HG03575 (cell line): ENCODE results near the gene HK2.
A peak's percentile ranks its signal among the peaks of the same experiment; 100 is the strongest.
"Not testable (repeated sequence)": the region's sequence is repeated elsewhere in the genome, so short reads cannot be mapped to it uniquely, and the experiment has no call there.

ENCODE experiments used
- ATAC-seq: cut with Tn5 transposase; IDR thresholded peaks from one replicate; pipeline ENCODE4 v1.9.1; 2021; ENCODE audit not compliant: unreplicated experiment, insufficient number of reproducible peaks, low FRiP score; ENCODE audit errors: extremely low read depth

The HK2 gene

GRCh38 chr2:74834234-74834791 is 386 bp downstream of the HK2 start:
- ATAC-seq = not testable (repeated sequence)

GRCh38 chr2:74834792-74835755 is 1.1 kb downstream of the HK2 start:
- ATAC-seq = no peak

- ATAC-seq = no peak
Observed at GRCh38 chr2:74835831-74836674, 2.1 kb downstream of the HK2 start.

GRCh38 chr2:74836675-74837401 is 2.9 kb downstream of the HK2 start:
- no peak for ATAC-seq

GRCh38 chr2:74841641-74842040 is 7.7 kb downstream of the HK2 start:
- no peak for ATAC-seq

- ATAC-seq = no peak
Observed at GRCh38 chr2:74843433-74843832, 9.5 kb downstream of the HK2 start.

- ATAC-seq = peak; percentile 88
Observed at GRCh38 chr2:74843899-74844298, 10.0 kb downstream of the HK2 start.

GRCh38 chr2:74844752-74845151 is 10.8 kb downstream of the HK2 start:
- ATAC-seq = no peak

- ATAC-seq = no peak
Observed at GRCh38 chr2:74845217-74845751, 11.4 kb downstream of the HK2 start.

GRCh38 chr2:74845991-74846390 is 12.1 kb downstream of the HK2 start:
- ATAC-seq = no peak

- no peak for ATAC-seq
Observed at GRCh38 chr2:74846481-74846880, 12.6 kb downstream of the HK2 start.

- no peak for ATAC-seq
Observed at GRCh38 chr2:74847070-74847858, 13.3 kb downstream of the HK2 start.

GRCh38 chr2:74849228-74849892 is 15.4 kb downstream of the HK2 start:
- ATAC-seq = peak; percentile 50

GRCh38 chr2:74850496-74851190 is 16.7 kb downstream of the HK2 start:
- ATAC-seq = no peak

- no peak for ATAC-seq
Observed at GRCh38 chr2:74851191-74851566, 17.3 kb downstream of the HK2 start.

GRCh38 chr2:74853360-74853759 is 19.4 kb downstream of the HK2 start:
- not testable (repeated sequence) for ATAC-seq

- ATAC-seq = no peak
Observed at GRCh38 chr2:74854401-74854800, 20.5 kb downstream of the HK2 start.
